COLO668 (cell line): ENCODE results near the gene ADAMTS2.
"Not testable (repeated sequence)": the region's sequence is repeated elsewhere in the genome, so short reads cannot be mapped to it uniquely, and the experiment has no call there.

ENCODE experiments used
- DNase-seq: peaks from one replicate; lab custom pipeline; 2025; ENCODE audit not compliant: unreplicated experiment; lab: John Stamatoyannopoulos, UW

Gene ADAMTS2

DNA sequence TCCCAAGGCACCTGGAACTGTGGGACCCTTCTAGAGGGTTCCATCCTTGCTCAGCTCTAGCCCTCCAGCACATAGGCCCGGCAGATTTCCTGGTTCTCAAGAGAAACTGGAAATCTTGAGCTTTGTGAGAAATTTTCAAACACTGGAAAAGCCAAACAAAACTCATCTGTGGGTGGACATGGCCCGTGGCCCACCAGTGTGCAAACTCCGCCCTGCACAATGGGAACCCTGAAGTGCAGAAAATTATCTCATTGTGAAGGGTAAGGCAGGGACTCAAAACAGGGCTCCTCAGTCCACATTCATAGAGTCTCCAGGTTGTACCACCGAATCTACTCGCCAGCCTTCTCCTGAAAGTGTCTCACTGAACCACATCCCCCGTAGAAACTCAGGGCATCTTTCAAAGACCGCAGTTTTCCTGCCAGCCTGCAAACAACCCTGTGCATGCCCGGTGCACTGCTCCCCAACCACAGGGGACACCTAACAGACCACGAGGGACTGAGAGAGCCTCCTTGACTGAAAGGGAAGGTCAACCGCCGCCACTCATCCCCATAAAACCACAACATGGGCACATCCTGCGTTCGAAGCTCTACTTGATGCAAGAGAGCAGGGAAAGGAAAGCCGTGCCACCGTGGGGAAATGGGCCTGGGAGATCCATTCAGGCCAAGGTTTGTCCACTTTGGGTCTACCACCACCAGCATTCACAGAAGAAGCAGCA is 18.1 kb downstream of the ADAMTS2 start:
- DNase-seq = no peak

DNA sequence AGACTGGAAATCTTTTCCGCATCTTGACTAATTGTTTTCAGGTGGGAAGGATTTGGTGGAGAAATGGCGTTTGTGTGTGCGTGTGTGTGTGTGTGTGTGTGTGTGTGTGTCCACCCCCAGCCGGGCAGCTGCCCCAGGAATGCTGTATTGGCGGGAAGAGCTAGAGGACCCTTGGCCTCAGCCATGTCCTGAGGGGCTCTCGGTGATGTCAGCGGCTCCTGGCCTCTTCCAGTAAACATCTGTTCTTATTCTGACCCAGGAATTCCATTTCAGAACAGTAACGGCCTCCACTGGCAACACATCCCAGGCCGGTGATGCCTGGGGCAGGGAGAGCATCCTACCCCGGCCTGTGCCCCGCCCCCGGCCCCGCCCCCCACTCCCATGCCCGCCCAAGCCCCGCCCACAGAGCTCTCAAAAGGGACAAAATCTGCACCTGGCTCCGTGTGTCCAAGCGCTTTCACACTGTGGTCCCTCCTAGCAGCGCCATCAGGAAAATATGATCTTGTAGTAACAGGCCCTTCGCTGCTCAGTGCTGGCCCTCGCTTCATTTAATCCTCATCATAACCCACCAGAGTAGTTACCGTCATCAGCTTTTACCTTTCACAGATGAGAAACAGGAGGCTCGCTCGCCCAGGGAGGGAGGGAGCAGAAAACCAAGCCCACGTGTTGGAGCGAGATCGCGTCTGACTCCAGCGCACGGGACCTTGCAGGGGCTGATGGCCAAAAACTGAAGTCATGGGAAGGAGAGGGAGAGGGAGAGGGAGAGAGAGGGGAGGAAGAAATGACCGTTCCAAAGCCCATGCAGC is 18.9 kb downstream of the ADAMTS2 start:
- DNase-seq = no peak

DNA sequence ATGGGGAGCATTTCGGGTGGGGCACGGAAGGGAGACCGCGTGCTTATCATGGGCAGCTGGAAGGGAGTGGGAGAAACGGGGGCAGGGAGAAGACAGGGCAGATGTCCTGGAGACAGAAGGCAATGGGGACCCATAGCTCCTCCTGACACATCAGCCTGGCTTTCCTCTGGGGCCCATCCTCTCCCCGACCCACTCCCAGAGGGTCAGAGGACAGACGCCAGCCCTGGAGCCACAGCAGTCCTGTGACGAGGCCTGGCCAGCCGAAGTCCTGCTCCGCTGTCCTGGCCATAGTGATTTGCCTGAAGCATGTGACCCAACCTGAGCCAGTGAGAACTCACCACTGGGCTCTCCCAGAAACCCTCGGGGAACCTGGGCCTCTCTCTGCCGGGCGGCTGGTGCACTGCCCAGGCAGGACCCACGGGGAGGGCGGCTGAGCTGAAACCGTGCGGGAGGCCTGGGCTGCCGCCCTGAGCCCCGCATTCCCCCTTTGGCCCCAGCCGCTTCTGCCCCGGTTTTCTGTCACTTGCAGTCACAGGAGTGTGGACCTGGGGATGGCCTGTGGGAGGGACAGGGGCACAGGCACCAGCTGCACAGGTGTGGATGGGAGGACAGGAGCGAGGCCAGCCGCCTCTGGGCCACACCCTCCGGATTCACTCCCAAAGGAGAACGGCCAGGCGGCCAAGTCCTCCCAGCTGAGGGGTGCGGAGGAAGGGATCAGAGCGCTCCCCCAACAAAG is 19.8 kb downstream of the ADAMTS2 start:
- DNase-seq = no peak

DNA sequence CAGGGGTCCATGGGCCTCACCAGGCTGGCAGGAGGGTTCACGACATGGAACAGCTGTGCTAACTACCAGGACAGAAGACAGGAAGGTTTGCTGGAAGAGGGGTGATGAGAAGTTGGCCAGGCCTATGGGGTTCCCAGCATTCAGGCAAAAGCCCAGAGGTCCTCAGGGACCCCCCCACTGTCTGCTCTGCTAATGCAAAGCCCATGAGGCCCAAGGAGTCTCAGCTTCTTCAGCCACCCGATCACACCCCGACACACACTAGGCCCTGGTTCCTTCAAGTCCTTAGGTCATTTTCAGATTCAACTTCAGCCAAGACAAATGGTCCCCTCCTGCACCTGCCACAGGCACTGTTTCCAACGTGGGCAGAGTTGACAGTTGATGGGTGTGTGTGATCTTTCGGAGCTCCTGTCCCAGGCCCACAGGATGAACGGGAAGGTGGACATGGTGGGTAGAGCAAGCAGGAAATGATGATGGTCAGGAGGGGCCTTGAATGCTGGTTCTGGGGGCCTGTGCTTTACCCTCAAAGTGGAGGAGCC is 20.4 kb downstream of the ADAMTS2 start:
- DNase-seq = no peak

DNA sequence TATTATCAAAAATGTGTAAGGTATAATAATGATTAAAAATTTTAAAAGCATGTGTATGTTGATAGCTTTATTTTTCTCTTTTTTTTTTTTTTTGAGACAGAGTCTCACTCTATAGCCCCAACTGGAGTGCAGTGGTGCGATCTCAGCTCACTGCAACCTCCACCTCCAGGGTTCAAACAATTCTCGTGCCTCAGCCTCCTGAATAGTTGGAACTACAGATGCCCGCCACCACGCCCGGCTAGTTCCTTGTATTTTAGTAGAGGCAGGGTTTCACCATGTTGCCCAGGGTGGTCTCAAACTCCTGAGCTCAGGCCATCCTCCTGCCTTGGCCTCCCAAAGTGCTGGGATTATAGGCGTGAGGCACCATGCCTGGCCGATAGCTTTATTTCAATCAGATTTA is 20.9 kb downstream of the ADAMTS2 start:
- not testable (repeated sequence) for DNase-seq

DNA sequence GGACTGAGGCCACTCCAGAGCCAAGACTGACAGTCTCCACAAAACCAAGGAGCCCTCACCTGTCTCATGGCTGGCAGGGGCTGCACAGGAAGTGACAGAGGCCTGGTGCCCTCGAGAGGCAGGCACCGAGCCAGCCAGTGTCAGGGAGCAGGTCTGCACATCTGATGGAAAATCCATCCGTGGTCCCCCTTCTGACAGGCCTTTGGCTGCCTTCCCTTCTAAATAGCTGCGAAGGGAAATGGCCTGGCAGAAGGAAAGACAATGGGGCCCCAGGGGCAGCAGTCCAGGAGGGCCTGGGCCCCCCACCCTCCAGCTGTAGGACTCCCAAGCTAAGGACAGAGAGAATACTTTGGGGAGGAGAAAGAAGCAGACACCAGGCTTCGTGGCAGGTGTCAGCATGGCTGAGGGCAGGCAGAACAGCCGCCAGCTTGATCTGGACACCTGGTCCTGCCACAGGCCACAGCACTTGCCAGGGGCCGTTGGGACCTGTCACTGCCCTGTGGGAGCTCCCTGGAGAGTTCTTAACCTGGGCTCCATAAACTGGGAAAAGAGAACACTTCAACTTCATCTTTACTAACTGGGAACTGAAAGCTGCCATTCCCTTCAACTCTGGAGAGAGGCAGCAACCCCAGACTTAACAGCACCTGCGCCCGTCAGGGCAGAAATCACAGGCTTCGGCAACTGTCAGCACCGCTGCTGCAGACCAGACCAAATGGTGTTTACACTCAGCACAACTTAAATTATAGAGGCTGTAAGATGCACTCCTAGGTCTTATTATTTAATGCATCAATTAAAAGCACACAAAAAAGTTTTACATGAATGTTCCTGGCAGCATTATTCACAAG is 22.0 kb downstream of the ADAMTS2 start:
- DNase-seq = no peak

DNA sequence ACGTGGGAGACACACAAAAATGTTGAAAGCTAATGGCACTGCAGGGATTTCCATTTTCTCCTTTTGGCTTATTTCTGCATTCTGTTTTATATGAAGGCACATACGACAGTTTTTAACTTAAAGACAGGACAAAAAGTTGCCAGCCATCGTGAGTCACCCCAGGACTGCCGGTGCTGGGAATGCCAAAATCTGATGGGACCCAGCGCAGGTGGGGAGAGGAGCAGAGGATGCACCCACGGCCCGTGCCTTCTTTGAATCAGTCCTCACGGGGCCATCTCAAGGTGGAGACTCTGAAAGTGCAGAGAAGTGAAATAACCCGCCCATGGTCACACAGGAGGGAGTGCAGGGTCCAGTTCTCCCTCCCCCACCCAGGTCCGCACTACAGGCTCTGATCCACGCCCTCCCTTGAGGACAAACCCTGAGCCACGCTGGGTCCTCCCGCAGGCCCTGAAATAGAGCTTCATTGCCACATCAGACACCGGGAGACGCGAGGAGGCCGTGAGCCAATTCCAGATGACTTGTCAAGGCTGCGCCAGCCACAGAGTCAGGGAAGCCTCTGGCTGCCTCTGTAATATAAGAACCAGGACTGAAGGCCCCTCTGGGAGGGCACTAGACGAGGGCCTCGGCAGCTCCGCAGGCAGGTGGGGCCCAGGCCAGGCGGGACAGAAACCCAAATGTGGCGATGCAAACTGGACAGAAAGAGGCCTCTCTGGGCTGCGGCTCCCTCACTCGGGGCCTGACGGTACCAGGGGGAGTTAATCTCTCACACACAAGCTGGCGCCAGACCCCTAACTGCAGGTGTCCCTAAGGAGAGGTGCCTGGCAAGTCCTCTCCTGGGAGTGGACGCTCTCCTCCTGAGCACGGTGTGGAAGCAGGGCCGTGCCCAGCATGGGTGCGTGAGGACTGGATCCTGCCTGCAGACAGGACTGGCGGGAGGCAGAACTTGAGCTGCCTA is 22.9 kb downstream of the ADAMTS2 start:
- no peak for DNase-seq

DNA sequence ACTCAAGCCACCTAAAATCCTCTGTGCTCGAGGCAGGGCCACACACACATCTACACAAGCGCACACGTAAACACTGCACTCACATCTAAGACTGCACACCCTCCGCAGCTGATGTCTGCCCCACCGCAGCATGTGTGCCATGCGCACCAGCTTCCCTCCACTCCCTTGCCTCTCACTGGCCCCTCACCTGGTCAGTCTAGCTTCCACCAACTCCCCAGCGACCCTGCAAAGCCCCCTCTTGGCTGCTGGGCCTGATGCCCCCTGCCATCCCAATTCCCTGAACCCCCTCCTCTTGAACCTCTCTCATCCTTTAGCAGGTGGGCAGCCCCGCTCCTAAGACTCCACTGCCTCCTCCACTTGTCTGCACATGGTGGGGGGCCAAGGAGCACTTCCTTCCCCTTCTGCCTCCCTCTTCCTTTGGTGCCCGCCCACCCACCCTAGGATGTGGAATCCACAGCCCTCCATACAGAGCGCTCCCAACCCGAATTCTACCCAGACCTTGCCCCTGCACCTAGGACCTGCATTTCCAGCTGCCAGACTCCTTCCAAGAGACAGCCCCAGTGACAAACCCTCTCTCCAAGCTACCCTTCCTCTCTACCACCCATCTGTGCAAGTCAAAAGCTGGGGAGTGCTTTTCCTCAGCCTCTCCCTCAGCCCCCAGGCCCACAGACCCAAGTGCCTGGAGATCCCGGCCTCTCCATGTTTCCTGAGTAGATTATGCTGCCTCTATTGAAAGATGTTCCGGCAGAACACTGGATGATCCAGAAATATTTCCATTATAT is 23.9 kb downstream of the ADAMTS2 start:
- no peak for DNase-seq

DNA sequence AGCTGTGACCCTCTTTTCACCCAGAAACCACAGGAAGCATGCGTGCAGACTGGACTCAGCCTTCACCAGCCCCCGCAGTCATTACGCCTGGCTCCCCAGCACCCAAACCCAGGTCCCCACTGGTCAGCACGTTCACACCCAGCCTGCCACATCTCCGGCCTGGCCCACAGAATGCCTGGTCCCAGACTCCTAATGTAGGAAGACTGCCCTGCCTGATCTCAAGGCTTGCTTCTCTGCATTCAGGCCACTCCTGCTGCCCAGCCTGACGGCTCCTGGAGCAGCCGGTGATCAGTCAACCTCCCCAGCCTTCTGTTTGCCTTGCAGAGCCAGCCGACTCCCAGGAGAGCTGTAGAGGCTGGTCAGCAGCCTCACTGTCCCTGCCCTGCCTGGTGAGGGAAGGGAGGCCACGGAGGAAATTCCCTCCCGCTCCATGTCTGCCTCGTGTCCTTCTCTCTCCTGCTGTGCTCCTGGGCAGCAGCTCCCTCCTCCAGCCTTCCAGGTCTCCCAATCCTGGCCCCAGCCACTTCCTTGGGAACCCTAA is 25.4 kb downstream of the ADAMTS2 start:
- DNase-seq = no peak

DNA sequence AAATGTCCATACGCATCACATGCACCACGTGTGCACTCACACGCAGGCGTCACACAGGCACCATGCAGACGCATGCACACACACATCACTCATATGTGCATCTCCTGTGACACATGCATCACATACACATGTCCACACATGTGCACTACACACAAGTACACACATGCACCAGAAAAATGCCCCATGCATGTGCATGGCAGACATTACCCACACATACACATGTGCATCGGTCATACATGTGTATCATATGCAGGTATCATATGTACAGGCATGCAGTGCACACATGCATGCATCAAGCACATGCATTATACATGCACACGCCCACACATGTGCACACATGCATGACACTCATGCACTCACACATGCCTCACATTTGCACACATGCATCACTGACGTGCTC is 26.1 kb downstream of the ADAMTS2 start:
- no peak for DNase-seq

DNA sequence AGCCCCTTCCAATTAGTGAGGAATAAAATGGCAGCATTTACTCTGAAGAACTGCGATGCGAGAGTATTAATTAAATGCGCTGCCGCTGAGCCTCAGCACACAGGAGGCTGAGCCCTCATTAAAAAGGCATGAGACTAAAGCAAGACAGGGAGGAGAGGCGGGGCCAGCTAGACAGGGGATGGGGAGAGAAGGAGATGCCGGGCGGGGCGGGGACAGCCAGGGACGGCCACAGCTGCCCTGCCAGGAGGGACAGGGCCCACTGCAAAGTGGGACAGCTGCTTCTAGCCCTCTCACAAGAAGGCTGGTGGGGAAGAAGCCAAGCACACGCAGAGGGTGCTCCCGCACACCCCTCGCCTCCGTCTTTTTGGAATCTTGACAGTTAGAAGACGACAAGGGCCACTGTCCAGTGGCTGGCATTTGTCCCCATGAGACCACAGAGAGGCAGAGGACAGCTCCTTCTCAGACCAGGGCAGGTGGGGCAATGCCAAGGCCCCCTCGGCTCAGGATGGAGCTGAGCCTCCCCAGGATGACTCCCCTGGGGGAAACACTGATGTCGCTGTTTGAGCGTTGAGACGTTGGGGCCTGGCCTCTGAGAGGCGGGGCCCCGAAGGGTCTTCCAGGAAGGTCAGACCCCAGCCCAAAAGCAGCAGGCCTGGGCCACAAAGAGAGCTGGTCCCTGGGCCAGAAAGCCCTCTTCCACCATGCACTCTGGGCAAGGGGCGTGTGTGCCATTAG is 26.9 kb downstream of the ADAMTS2 start:
- no peak for DNase-seq

DNA sequence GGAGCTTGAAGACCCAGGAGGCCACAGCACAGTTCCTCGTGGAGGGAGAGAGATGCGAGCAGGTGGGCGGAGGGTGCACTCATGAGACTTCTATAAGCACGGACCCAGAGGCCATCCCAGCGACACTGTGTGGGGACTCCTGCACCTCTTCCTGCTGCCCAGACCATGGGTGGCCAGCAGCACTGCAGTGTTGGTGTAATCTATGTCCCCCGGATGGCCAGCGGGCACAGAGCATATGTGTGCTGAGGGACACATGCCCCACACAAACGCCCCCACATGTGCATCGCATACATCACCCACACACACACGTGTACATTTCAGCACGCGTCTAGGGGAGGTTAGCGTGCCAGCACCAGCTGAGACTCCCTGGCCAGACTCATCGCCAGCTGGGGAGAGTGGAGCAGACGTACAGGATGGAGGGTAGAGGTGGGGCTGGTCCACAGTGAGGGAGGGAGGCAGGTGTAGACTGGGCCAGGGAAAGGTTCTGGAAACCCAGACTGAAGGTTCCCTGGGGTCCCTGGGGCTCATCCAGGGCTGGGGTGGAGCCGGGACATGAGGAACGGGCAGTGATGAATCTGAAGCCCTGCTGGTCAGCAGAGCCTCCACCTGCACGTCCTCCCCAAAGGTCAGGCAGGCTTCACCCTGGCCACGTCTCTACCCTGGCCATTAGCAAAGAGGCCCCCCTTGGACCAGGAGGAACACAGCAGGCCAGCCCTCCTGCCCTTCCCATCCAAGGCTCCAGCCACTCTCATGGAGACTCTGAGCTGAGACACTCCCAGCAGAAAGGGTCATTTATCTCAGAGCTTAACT is 27.6 kb downstream of the ADAMTS2 start:
- no peak for DNase-seq

DNA sequence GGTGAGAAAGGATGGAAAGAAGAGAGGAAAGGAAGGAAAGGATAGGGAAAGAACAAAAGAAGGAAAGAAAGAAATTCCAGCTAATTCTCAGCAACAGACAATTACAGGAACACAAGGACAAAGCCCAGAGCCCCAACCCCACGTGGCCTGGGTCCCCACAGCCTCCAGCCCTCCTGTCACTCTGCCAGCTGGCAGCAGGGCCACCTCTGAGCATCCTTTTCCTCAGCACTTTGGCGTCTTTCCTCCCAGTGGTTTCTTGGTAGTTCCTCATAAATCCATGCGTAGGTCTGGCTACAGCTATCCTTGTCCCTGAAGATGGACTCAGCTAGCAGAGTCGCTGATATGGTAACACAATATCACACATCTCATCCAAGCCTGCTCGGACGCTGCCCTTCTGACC is 28.3 kb downstream of the ADAMTS2 start:
- DNase-seq = no peak

DNA sequence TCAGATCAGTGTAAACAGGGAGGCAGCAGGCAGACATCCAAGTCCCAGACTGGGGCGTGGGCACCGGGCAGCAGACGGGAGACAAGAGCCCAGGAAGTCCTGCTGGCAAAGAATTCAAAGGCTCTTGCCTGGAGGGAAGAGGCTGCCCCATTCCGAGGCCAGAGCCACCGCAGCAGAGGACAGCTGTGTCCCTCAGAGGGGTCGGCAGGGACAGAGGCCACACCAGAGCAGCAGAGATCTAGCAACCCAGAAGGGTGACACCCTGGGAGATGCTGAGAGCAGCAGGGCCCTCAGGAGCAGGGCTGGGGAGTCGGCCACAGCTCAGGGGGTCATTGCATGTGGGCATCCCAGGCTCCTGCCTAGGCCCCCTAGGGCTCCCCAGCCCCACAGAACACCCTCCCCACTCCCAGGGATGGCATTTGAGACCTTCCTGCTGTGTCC is 29.1 kb downstream of the ADAMTS2 start:
- DNase-seq = no peak

DNA sequence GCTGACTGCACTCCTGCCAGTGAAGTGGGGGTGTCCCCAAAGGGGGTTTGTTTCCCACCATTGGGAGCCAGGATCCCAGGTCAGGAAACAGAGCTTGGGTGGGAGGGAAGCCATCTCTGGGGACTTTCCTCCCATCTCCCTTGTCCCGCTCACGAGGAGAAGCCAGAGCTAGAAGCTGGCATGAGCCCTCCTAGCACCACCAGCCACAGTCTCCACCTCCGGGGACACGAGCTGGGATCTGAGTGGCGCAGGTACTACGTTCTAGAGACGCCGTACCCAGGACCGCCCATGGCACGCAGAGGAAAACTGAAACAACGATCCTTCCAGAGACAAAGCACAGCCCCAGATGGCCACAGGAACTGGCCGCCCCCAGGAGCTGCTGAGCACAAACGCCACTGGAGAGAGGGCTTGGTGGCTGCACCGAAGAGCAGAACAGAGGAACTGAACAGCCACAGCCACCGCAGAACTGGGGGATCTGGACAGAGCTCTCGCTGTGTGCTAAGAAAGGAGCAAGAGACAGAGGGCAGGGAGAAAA is 29.8 kb downstream of the ADAMTS2 start:
- DNase-seq = no peak

DNA sequence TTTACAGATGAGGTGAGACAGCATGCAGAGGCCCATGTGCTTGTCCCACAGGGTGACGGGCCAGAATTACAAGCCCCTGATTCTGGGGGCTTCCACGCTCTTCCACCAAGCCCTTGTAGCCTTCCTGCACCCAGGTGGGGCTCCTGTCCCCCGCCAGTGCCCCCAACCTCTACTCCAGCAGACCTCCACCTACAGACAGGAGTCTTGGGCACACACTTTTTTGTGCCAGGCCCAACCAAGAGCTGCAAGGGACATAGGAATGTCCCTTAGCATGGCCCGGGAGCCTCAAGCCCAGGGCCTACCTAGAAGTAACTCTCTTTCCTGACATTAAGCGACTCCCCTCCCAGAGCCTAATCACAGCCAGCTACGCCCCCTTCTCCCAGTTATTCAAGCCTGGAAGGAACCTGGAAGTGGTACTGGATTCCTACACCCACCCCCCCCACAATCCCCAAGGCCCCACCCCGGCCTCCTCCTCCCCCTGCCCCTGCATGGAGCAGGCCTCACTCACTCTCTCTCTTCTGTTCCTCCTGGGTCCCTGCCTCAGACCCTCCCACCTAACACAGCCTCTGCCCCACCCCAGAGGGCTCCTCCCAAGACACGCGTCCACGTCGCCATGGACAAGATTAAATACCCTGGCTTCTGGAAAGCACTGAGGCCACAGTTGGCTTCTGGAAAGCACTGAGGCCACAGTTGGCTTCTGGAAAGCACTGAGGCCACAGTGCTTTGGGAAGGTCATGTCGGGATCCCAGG is 30.5 kb downstream of the ADAMTS2 start:
- no peak for DNase-seq
